Astrocyte of the spinal cord (primary cell): ENCODE results near the gene BBS1.

Source experiments
- DNase-seq: peaks from one replicate; pipeline ENCODE4 v3.0.0; 2011; ENCODE audit warnings: low read depth, low spot score
- H3K4me3 ChIP-seq: 2 replicates; pipeline ENCODE4 v1.5.1; 2011; ENCODE audit warnings: low read depth, mild to moderate bottlenecking, low read length, moderate library complexity
- CTCF ChIP-seq: IDR thresholded peaks from 2 replicates; pipeline ENCODE4 v1.5.1; 2012; ENCODE audit warnings: low read depth, mild to moderate bottlenecking, low read length, inconsistent platforms
- in situ Hi-C: cut with HindIII; loops from 2 replicates; pipeline ENCODE4 v1.10.0; 2017; ENCODE audit warnings: low sequenced_read_pairs

The BBS1 gene

GRCh38 chr11:66561975-66562248 lies 51.5 kb downstream of the BBS1 start:
- no peak overlapping the region for H3K4me3 ChIP-seq
- DNase-seq = no peak
- TF ChIP-seq CTCF = no peak
- in situ Hi-C loops = no loop called here

- no peak overlapping the region for H3K4me3 ChIP-seq
- no peak for DNase-seq
- TF ChIP-seq CTCF = no peak
- in situ Hi-C loops = no loop called here
These were observed 51.8 kb downstream of the BBS1 start for GRCh38 chr11:66562275-66562674.

GRCh38 chr11:66562907-66563583 lies 52.6 kb downstream of the BBS1 start:
- DNase-seq = no peak
- TF ChIP-seq CTCF = no peak
- no peak overlapping the region for H3K4me3 ChIP-seq
- in situ Hi-C loops = no loop called here

- in situ Hi-C loops = no loop called here
- no peak for DNase-seq
- TF ChIP-seq CTCF = no peak
- no peak overlapping the region for H3K4me3 ChIP-seq
These were observed 53.4 kb downstream of the BBS1 start for GRCh38 chr11:66563832-66564231.

GRCh38 chr11:66564538-66564937 lies 54.1 kb downstream of the BBS1 start:
- no peak for TF ChIP-seq CTCF
- in situ Hi-C loops = no loop called here
- H3K4me3 ChIP-seq = no peak overlapping the region
- no peak for DNase-seq

GRCh38 chr11:66564984-66565383 lies 54.5 kb downstream of the BBS1 start:
- in situ Hi-C loops = no loop called here
- no peak for DNase-seq

More at GRCh38 chr11:66564984-66565383, 54.5 kb downstream of the BBS1 start:
- no peak for TF ChIP-seq CTCF
- H3K4me3 ChIP-seq = no peak overlapping the region
